Spleen (tissue), 11 donors: ENCODE results near the gene ATL1. TPM values are rescaled to one million over a fixed set of nuclear protein-coding genes. Genes with fewer than 3 reads are reported as not detected.
"Not testable (repeated sequence)": the region's sequence is repeated elsewhere in the genome, so short reads cannot be mapped to it uniquely, and the experiment has no call there.

Experiments used
- DNase-seq: peaks from one replicate; pipeline ENCODE4 v3.0.0-alpha.2; 2020
- H3K27ac ChIP-seq, 8 donors: fragments of 200-600 bp; sonication (generic) in 7 of 8; 1 replicate in 4 of 8; 2 replicates in 4 of 8; pipeline versions ENCODE4 v1.5.0 to v1.8.0; 2016 to 2021; ENCODE audit warnings: inconsistent platforms in 4 of 8, mild to moderate bottlenecking in 4 of 8, moderate library complexity in 1 of 8
- H3K27me3 ChIP-seq, 7 donors: fragments of 200-600 bp; sonication (generic) in 6 of 7; replicated peaks in 1 of 7; 1 replicate in 4 of 7; 2 replicates in 3 of 7; pipeline versions ENCODE4 v1.5.0 to v1.8.0; 2016 to 2021; ENCODE audit warnings: inconsistent platforms in 3 of 7, mild to moderate bottlenecking in 1 of 7
- H3K36me3 ChIP-seq, 6 donors: fragments of 200-600 bp; sonication (generic) in 5 of 6; 1 replicate in 4 of 6; 2 replicates in 2 of 6; pipeline versions ENCODE4 v1.5.0 to v1.8.0; 2016 to 2021; ENCODE audit warnings: inconsistent platforms in 2 of 6
- H3K4me1 ChIP-seq, 6 donors: fragments of 200-600 bp; sonication (generic) in 5 of 6; 1 replicate in 3 of 6; 2 replicates in 3 of 6; pipeline versions ENCODE4 v1.5.0 to v1.8.0; 2016 to 2021; ENCODE audit warnings: inconsistent platforms in 3 of 6
- H3K4me3 ChIP-seq, 8 donors: fragments of 200-600 bp; sonication (generic) in 7 of 8; 1 replicate in 4 of 8; 2 replicates in 4 of 8; pipeline versions ENCODE4 v1.5.0 to v1.8.0; 2016 to 2021; ENCODE audit warnings: inconsistent platforms in 4 of 8, mild to moderate bottlenecking in 4 of 8, moderate library complexity in 2 of 8
- H3K9me3 ChIP-seq, 8 donors: fragments of 200-600 bp; sonication (generic) in 7 of 8; 1 replicate in 4 of 8; 2 replicates in 4 of 8; pipeline versions ENCODE4 v1.5.0 to v1.8.0; 2016 to 2021; ENCODE audit warnings: inconsistent platforms in 4 of 8
- POLR2A ChIP-seq, 3 donors: fragments of 450-650 bp; IDR thresholded peaks; one replicate each; pipeline ENCODE4 v1.5.1; 2017; ENCODE audit warnings: antibody characterized with exemption in 3 of 3, mild to moderate bottlenecking in 1 of 3
- POLR2AphosphoS5 ChIP-seq, 3 donors: sonication (generic); formaldehyde crosslinking; IDR thresholded peaks; one replicate each; pipeline ENCODE4 v1.5.1; 2017; ENCODE audit warnings: antibody characterized with exemption in 3 of 3
- WGBS, 5 donors: extraction: QIAGEN DNeasy Blood & Tissue Kit in 3 of 5; methylation state at CpG; one replicate each; pipeline versions ENCODE4 v1.1.5 to v1.1.7; 2013 to 2018; 5-methylcytosine and 5-hydroxymethylcytosine counted together
- intact Hi-C: fragments of 100-400 bp; cut with DNase I; formaldehyde crosslinking; loops from one replicate; pipeline ENCODE4 v1.15.0; 2023; ENCODE audit warnings: low total_unique reads
- polyA plus RNA-seq, 3 donors: library from polyadenylated mRNA; stranded (reverse); fragments of 200-250 nt; gene quantifications; one replicate each; pipeline ENCODE4 v1.2.1, GENCODE V29; 2013
- total RNA-seq, 7 donors: library from RNA; depleted of rRNA in 3 of 7; stranded (reverse); fragments of >200 nt in 3 of 7; fragmentation: NEBNext Ultra II Directional in 4 of 7; extraction: Animal tissue kit (Norgen Biotek cat#: 25700) in 4 of 7; gene quantifications; one replicate each; pipeline versions ENCODE4 v1.1.0 to v1.2.1, GENCODE V29; 2016 to 2021
- TF ChIP-seq, protein P1 (sequence below), 11 experiments: fragments of 200-600 bp in 7 of 11; fragments of 450-650 bp in 4 of 11; sonication (generic) in 4 of 11; IDR thresholded peaks in 8 of 11; conservative IDR thresholded peaks in 3 of 11; 1 replicate in 7 of 11; 2 replicates in 4 of 11; pipeline versions ENCODE4 v1.4.0 to v1.8.0; 2016 to 2021; ENCODE audit warnings: antibody characterized with exemption in 11 of 11, inconsistent platforms in 4 of 11, mild to moderate bottlenecking in 1 of 11
- donor health status: healthy with polysubstance abuse.
- donor health status: DM: no; HTN: no; CAD: no; lungs with moderate emphysema.
- donor health status: DM: no; HTN: no; CAD: no.
- donor health status: Bipolar disorder and iron deficiency.
- donor health status: healthy.
- donor health status: DM: no; HTN: no; CAD: no.
- donor health status: DM: yes; HTN: yes; CAD: no.

ATL1 gene
- total and polyA plus RNA-seq, 10 donors, result 0.91 to 3.2 (median 1.5) TPM

DNA sequence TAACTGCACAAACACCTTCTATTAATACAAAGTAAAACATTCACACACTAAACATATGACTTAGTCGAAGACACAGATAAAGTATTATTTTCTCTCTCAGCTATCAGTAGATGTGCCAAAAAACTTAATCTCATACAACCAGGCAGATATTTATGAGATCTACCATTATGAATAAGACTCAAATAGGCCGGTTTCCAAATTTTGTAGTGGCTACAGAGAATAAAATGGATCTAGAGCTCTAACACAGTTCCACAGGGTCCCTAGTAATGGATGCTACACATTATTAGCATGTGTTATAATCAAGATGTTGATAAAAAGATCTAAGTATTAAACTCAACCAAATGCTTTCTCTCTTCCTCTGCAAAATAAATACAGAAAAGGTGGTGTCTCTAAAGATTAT lies 97.8 kb downstream of the ATL1 start:
- intact Hi-C loops, result no loop called here
- TF ChIP-seq POLR2AphosphoS5 (IDR thresholded peaks at IDR 0.05) (no peak), POLR2A (IDR thresholded peaks at IDR 0.05) (no peak)
- TF ChIP-seq, protein P1, sequence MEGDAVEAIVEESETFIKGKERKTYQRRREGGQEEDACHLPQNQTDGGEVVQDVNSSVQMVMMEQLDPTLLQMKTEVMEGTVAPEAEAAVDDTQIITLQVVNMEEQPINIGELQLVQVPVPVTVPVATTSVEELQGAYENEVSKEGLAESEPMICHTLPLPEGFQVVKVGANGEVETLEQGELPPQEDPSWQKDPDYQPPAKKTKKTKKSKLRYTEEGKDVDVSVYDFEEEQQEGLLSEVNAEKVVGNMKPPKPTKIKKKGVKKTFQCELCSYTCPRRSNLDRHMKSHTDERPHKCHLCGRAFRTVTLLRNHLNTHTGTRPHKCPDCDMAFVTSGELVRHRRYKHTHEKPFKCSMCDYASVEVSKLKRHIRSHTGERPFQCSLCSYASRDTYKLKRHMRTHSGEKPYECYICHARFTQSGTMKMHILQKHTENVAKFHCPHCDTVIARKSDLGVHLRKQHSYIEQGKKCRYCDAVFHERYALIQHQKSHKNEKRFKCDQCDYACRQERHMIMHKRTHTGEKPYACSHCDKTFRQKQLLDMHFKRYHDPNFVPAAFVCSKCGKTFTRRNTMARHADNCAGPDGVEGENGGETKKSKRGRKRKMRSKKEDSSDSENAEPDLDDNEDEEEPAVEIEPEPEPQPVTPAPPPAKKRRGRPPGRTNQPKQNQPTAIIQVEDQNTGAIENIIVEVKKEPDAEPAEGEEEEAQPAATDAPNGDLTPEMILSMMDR (IDR thresholded peaks at IDR 0.05 in 8 of 11, conservative IDR thresholded peaks at IDR 0.05 in 3 of 11), result no peak
- H3K27me3 ChIP-seq, result no peaks in the 10 kb centered on the region
- H3K36me3 ChIP-seq, result peaks cover 0 to 21% (median 3%) of the 10 kb centered on the region in 6 donors
- no peak overlapping the region for H3K4me3 ChIP-seq
- peak overlapping the region in 6 of 8 donors; percentile 22 to 62 (median 52) for H3K27ac ChIP-seq
- H3K4me1 ChIP-seq, result peaks cover 0 to 78% (median 33%) of the 10 kb centered on the region in 6 donors
- H3K9me3 ChIP-seq, result no peaks in the 10 kb centered on the region
- WGBS, 5 donors, result 63 to 89% (median 78%) methylated on average over 2 of the region's 2 CpGs
- no peak for DNase-seq

- H3K4me1 ChIP-seq, result peaks cover 0 to 75% (median 33%) of the 10 kb centered on the region in 6 donors
- peak overlapping the region in 6 of 8 donors; percentile 22 to 62 (median 52) for H3K27ac ChIP-seq
- 53 to 69% (median 64%) methylated on average over 6 of the region's 6 CpGs for WGBS, 5 donors
- H3K27me3 ChIP-seq, result no peaks in the 10 kb centered on the region
- DNase-seq, result no peak
- intact Hi-C loops, result no loop called here
- no peak for TF ChIP-seq POLR2A (IDR thresholded peaks at IDR 0.05)
- TF ChIP-seq, protein P1 (IDR thresholded peaks at IDR 0.05 in 8 of 11, conservative IDR thresholded peaks at IDR 0.05 in 3 of 11), result no peak
- no peak for TF ChIP-seq POLR2AphosphoS5 (IDR thresholded peaks at IDR 0.05)
- H3K9me3 ChIP-seq, result no peaks in the 10 kb centered on the region
- peaks cover 0 to 19% (median 3%) of the 10 kb centered on the region in 6 donors for H3K36me3 ChIP-seq
- H3K4me3 ChIP-seq, result no peak overlapping the region
Measured at GRCh38 chr14:50658203-50658602, 98.3 kb downstream of the ATL1 start.

DNA sequence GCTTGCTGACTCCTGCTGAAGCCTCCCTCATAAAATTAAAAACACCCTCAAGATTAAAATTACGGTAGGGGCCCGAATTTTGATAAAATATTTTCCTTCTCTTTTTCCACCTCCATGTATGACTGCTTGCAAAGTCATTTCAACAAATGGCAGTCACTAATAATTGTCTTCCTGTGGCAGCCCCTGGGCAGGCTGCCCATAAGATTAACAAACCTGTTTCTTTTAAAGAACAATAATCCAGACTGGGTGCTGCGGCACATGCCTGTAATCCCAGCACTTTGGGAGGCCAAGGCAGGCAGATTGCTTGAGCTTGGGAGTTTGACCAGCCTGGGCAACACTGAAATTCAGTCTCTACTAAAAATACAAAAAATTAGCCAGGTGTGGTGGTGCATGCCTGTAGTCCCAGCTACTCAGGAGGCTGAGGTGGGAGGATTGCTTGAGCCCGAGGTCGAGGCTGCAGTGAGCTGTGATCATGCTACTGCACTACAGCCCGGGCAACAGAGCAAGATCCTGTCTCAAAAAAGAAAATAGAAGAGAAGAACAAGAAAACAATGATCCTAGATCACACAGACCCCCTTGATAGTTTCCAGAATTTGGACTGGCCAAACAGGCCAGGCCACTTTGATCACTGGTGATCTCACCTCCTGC lies 99.5 kb downstream of the ATL1 start:
- 71 to 81% (median 77%) methylated on average over 6 of the region's 6 CpGs for WGBS, 5 donors
- Histone ChIP-seq H3K27ac (peak overlapping the region in 3 of 8 donors; percentile 33 to 55 (median 42)), H3K9me3 (no peaks in the 10 kb centered on the region), H3K27me3 (no peaks in the 10 kb centered on the region), H3K4me3 (no peak overlapping the region), H3K36me3 (peaks cover 0 to 27% (median 3%) of the 10 kb centered on the region in 6 donors), H3K4me1 (peaks cover 0 to 75% (median 33%) of the 10 kb centered on the region in 6 donors)
- intact Hi-C loops, result no loop called here
- TF ChIP-seq POLR2AphosphoS5 (IDR thresholded peaks at IDR 0.05) (peak in 1 of 3 donors; percentile 15), POLR2A (IDR thresholded peaks at IDR 0.05) (no peak)
- no peak for DNase-seq

- Histone ChIP-seq H3K36me3 (peaks cover 0 to 32% (median 3%) of the 10 kb centered on the region in 6 donors), H3K4me1 (peaks cover 8 to 72% (median 36%) of the 10 kb centered on the region in 6 donors)
- intact Hi-C loops, H3K27ac ChIP-seq, DNase-seq, H3K9me3 ChIP-seq, H3K27me3 ChIP-seq, H3K4me3 ChIP-seq: not testable (repeated sequence)
- 90 to 99% (median 97%) methylated on average over 2 of the region's 2 CpGs for WGBS, 5 donors
Measured at GRCh38 chr14:50664579-50664978, 104.6 kb downstream of the ATL1 start.

DNA sequence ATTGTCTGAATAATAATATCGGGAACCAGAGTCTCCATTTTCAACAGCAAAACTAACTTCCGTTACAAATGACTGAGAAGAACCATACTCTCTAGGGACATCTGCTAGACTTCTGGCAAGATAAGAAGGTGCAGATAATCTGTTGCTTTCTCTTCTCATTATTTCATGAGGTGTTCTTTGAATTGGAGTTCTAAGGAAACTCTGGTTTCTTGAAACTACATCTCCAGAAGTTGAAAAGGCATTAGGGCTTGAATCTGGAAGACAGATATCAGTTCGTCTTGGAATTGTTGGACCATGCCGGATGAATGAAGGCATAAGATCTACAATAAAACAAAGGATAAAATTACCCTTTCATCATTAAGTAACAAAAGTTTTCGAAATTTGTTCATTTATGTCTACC lies 105.4 kb downstream of the ATL1 start:
- peak overlapping the region in 4 of 8 donors; percentile 34 to 96 (median 93) for H3K27ac ChIP-seq
- intact Hi-C loops, result not testable (repeated sequence)

More for the DNA sequence above, 105.4 kb downstream of the ATL1 start:
- WGBS, 5 donors, result 67 to 80% (median 75%) methylated on average over 5 of the region's 5 CpGs
- not testable (repeated sequence) for H3K27me3 ChIP-seq, H3K9me3 ChIP-seq, DNase-seq
- Histone ChIP-seq H3K4me1 (peaks cover 8 to 77% (median 35%) of the 10 kb centered on the region in 6 donors), H3K4me3 (peak overlapping the region in 3 of 8 donors; percentile 68 to 77 (median 73)), H3K36me3 (peaks cover 0 to 32% (median 3%) of the 10 kb centered on the region in 6 donors)
